DND-41 (cell line): ENCODE data around the gene PTGIR.

ENCODE experiments used
- CTCF ChIP-seq: IDR thresholded peaks from 2 replicates; pipeline ENCODE4 v1.5.1; 2012; ENCODE audit warnings: borderline replicate concordance, low read length, moderate library complexity, mild to moderate bottlenecking; ENCODE audit not compliant: poor library complexity, severe bottlenecking; ENCODE audit errors: extremely low read depth
- EZH2 ChIP-seq: IDR thresholded peaks from 3 replicates; pipeline ENCODE4 v1.6.1; 2012; ENCODE audit warnings: borderline replicate concordance, low read depth, mild to moderate bottlenecking, moderate library complexity, low read length, inconsistent platforms; ENCODE audit not compliant: severe bottlenecking

- TF ChIP-seq CTCF: no peak
- no peak for TF ChIP-seq EZH2
Observed at GRCh38 chr19:46606019-46606418, 18.9 kb downstream of the PTGIR start.
